ENCODE data around the gene POC1A. TPM values are rescaled to one million over a fixed set of nuclear protein-coding genes. Genes with fewer than 3 reads are reported as not detected.

POC1A gene
- total and polyA plus RNA-seq, 9 of the 15 experiments (the other 6 are each of a cell fraction or from before 2014, with no cell fraction given): 7.2 to 17.5 (median 12.1) TPM

DNA sequence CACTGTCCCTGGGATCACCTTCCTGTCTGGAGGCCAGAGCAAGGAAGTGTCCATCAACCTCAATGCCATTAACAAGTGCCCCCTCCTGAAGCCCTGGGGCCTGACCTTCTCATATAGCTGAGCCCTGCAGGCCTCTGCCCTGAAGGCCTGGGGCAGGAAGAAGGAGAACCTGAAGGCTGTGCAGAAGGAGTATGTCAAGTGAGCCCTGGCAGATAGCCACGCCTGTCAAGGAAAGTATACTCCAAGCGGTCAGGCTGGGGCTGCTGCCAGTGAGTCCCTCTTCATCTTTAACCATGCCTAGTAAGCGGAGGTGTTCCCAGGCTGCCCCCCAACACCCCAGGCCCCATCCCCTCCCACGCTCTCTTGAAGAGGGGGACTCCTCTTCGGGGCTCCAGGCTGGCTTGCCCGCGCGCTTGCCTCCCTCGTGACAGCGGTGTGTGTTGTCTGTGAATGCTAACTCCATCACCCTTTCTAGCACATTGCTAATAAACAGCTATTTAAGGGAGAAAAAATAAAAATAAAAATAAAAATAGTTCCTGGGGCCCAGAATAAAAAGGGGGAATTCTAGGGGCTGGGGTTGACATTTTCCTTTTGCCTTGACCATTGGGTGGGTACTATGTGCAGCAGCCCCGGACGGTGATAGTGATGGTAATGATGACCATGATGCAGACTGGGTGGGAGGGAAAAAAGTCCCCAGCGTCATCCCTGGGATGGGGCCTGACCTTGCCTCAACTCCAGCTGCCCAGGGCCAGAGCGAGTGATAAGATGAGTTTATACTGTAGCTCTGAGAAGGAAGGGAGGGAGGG lies 40.5 kb upstream of the POC1A start:
- ATAC-seq (no peak), DNase-seq (ENCODE audit: extremely low read depth in 1 of 4, low spot score in 3 of 4) (no peak), FAIRE-seq (no peak)
- H3K79me2 ChIP-seq (ENCODE audit: control insufficient read depth, insufficient read depth, low read length): peaks cover 16% of the 10 kb centered on the region
- TF ChIP-seq NCOA1 (IDR thresholded peaks at IDR 0.05; ENCODE audit: low read depth) (no peak), ZNF384 (IDR thresholded peaks at IDR 0.05; ENCODE audit: low read depth, low read length) (no peak), ZFP36 (IDR thresholded peaks at IDR 0.05; ENCODE audit: low read depth, low read length, partially characterized antibody) (peak; percentile 47)
- ChIA-PET POLR2A (interaction anchor here (0.9 to 2.0 kb wide), 2 partner anchors 11 to 13 kb away, joined by 3 to 5 read pairs; no protein-coding TSS in a partner anchor), CTCF (ENCODE audit: low intra/inter-chr PET ratio) (no interaction called here)
- H3K9me3 ChIP-seq (replicated peaks; ENCODE audit: control insufficient read depth, insufficient read depth, low read depth, low read length): no peaks in the 10 kb centered on the region
- H2AFZ ChIP-seq (ENCODE audit: low read depth, low read length): no peak overlapping the region
- H3K4me3 ChIP-seq: no peak overlapping the region
- peaks cover 7% of the 10 kb centered on the region; the same call in 1 of the 3 replicates for H3K36me3 ChIP-seq (ENCODE audit: control insufficient read depth, insufficient read depth, low read length)
- peaks cover 6% of the 10 kb centered on the region for H3K9me1 ChIP-seq (ENCODE audit: control insufficient read depth, insufficient read depth, low read length)
- H3K9ac ChIP-seq (ENCODE audit: insufficient read depth in 1 of 2, low read depth in 2 of 2, low read length in 2 of 2): no peak overlapping the region; a peak in 1 of 4 replicates
- in situ Hi-C loops (cut with MboI): no loop called here
- H3K4me1 ChIP-seq (replicated peaks in 1 of 2; ENCODE audit: control insufficient read depth in 2 of 2, insufficient read depth in 2 of 2, low read length in 2 of 2): peaks cover 37 to 51% of the 10 kb centered on the region in 2 experiments
- intact Hi-C loops (cut with micrococcal nuclease): no loop called here
- BruUV-seq (replicated peaks): no TSS peak
- H3K27me3 ChIP-seq (ENCODE audit: control insufficient read depth in 2 of 2, insufficient read depth in 2 of 2, low read length in 2 of 2): no peaks in the 10 kb centered on the region
- no peak overlapping the region for H3K4me2 ChIP-seq (ENCODE audit: insufficient read depth, low read length)
- H3K27ac ChIP-seq (ENCODE audit: extremely low read depth, low read depth, low read length): no peak overlapping the region
- no peaks in the 10 kb centered on the region for H4K20me1 ChIP-seq (replicated peaks; ENCODE audit: control insufficient read depth, insufficient read depth, low read length)
- 76% methylated on average over 11 of the region's 14 CpGs for WGBS (ENCODE audit: insufficient coverage, low coverage, missing lambda C conversion rate)

- in situ Hi-C loops (cut with MboI) (no loop called here), intact Hi-C loops (cut with micrococcal nuclease) (no loop called here)
- Histone ChIP-seq H3K27me3 (ENCODE audit: control insufficient read depth in 2 of 2, insufficient read depth in 2 of 2, low read length in 2 of 2) (no peaks in the 10 kb centered on the region), H3K9me3 (replicated peaks; ENCODE audit: control insufficient read depth, insufficient read depth, low read depth, low read length) (no peaks in the 10 kb centered on the region), H3K9ac (ENCODE audit: insufficient read depth in 1 of 2, low read depth in 2 of 2, low read length in 2 of 2) (peak overlapping the region in 1 of 2 experiments; percentile 7; a peak in 1 of 4 replicates), H3K4me3 (no peak overlapping the region), H3K4me1 (replicated peaks in 1 of 2; ENCODE audit: control insufficient read depth in 2 of 2, insufficient read depth in 2 of 2, low read length in 2 of 2) (peaks cover 46 to 55% of the 10 kb centered on the region in 2 experiments), H3K79me2 (ENCODE audit: control insufficient read depth, insufficient read depth, low read length) (peaks cover 2% of the 10 kb centered on the region), H3K36me3 (ENCODE audit: control insufficient read depth, insufficient read depth, low read length) (no peaks in the 10 kb centered on the region), H3K27ac (ENCODE audit: extremely low read depth, low read depth, low read length) (no peak overlapping the region), H2AFZ (ENCODE audit: low read depth, low read length) (no peak overlapping the region), H3K9me1 (ENCODE audit: control insufficient read depth, insufficient read depth, low read length) (peaks cover 7% of the 10 kb centered on the region), H4K20me1 (replicated peaks; ENCODE audit: control insufficient read depth, insufficient read depth, low read length) (0 out of 2 replicates have a peak, but pooled peaks cover 6% of the 10 kb centered on the region), H3K4me2 (ENCODE audit: insufficient read depth, low read length) (no peak overlapping the region)
- 56% methylated on average over 12 of the region's 18 CpGs for WGBS (ENCODE audit: insufficient coverage, low coverage, missing lambda C conversion rate)
- TF ChIP-seq SMC3 (conservative IDR thresholded peaks at IDR 0.05; ENCODE audit: insufficient read depth, low read depth, low read length) (no peak), ZFP36 (IDR thresholded peaks at IDR 0.05; ENCODE audit: low read depth, low read length, partially characterized antibody) (no peak), KDM5B (IDR thresholded peaks at IDR 0.05; ENCODE audit: insufficient replicate concordance, low read depth, low read length) (no peak), ESRRA (IDR thresholded peaks at IDR 0.05; ENCODE audit: borderline replicate concordance, low read depth) (no peak), KDM1A (IDR thresholded peaks at IDR 0.05) (no peak), PHF20 (IDR thresholded peaks at IDR 0.05; ENCODE audit: partially characterized antibody) (no peak), RBFOX2 (IDR thresholded peaks at IDR 0.05; ENCODE audit: low read depth, low read length) (no peak), POLR2AphosphoS2 (IDR thresholded peaks at IDR 0.05; ENCODE audit: low read length) (no peak)
- ChIA-PET CTCF (ENCODE audit: low intra/inter-chr PET ratio) (no interaction called here), POLR2A (interaction anchor here (0.5 to 0.6 kb wide), 2 partner anchors 9 to 36 kb away, joined by 3 read pairs; no protein-coding TSS in a partner anchor)
- no TSS peak for BruUV-seq (replicated peaks)
- ATAC-seq (no peak), DNase-seq (ENCODE audit: extremely low read depth in 1 of 4, low spot score in 3 of 4) (no peak), FAIRE-seq (no peak)
These were observed 38.8 kb upstream of the POC1A start for GRCh38 chr3:52193065-52193464.

Measured in K562 (cell line).